SK-N-SH treated with all-trans-retinoic acid at 6 μM for 48 hours (cell line): Measurements from ENCODE around the gene RPS16.

ENCODE experiments used
- ATAC-seq: fragments of 200-7000 bp; cut with Tn5 transposase; 3 replicates; pipeline ENCODE4 v1.9.1; 2020; ENCODE audit warnings: mild to moderate bottlenecking, moderate library complexity
- ARNTL ChIP-seq: fragments of 450-650 bp; formaldehyde crosslinking; IDR thresholded peaks from 2 replicates; pipeline ENCODE4 v1.5.0; 2020; ENCODE audit warnings: low read depth, mild to moderate bottlenecking, moderate library complexity, borderline replicate concordance
- BACH2 ChIP-seq: fragments of 250-450 bp; sonication (Bioruptor Pico); IDR thresholded peaks from 2 replicates; pipeline ENCODE4 v1.9.0; 2021; ENCODE audit warnings: mild to moderate bottlenecking, borderline replicate concordance
- CREB5 ChIP-seq: fragments of 250-450 bp; sonication (Bioruptor Pico); IDR thresholded peaks from 2 replicates; pipeline ENCODE4 v1.5.1; 2020; ENCODE audit warnings: low read depth, mild to moderate bottlenecking, moderate library complexity
- CSDC2 ChIP-seq: fragments of 250-450 bp; sonication (Bioruptor Pico); IDR thresholded peaks from 2 replicates; pipeline ENCODE4 v1.5.0; 2020; ENCODE audit warnings: mild to moderate bottlenecking, moderate library complexity
- CSRNP3 ChIP-seq: fragments of 250-450 bp; sonication (Bioruptor Pico); IDR thresholded peaks from 2 replicates; pipeline ENCODE4 v1.5.1; 2021; ENCODE audit warnings: mild to moderate bottlenecking, moderate library complexity
- ESRRG ChIP-seq: fragments of 250-450 bp; sonication (Bioruptor Pico); IDR thresholded peaks from 2 replicates; pipeline ENCODE4 v1.6.1; 2021; ENCODE audit warnings: mild to moderate bottlenecking
- GLIS3 ChIP-seq: fragments of 250-450 bp; sonication (Bioruptor Pico); IDR thresholded peaks from 2 replicates; pipeline ENCODE4 v1.5.0; 2020; ENCODE audit warnings: mild to moderate bottlenecking, moderate library complexity
- ISL1 ChIP-seq: fragments of 250-450 bp; sonication (Bioruptor Pico); IDR thresholded peaks from 2 replicates; pipeline ENCODE4 v2.1.2; 2022; ENCODE audit warnings: mild to moderate bottlenecking, moderate library complexity
- OSR1 ChIP-seq: fragments of 250-450 bp; sonication (Bioruptor Pico); IDR thresholded peaks from 2 replicates; pipeline ENCODE4 v1.8.0; 2022; ENCODE audit warnings: moderate library complexity, mild to moderate bottlenecking, inconsistent platforms
- PATZ1 ChIP-seq: fragments of 250-450 bp; sonication (Bioruptor Pico); IDR thresholded peaks from 2 replicates; pipeline ENCODE4 v1.8.0; 2020; ENCODE audit warnings: mild to moderate bottlenecking, moderate library complexity, borderline replicate concordance
- POU6F1 ChIP-seq: fragments of 250-450 bp; sonication (Bioruptor Pico); IDR thresholded peaks from 2 replicates; pipeline ENCODE4 v1.8.0; 2021; ENCODE audit warnings: low read depth, mild to moderate bottlenecking, moderate library complexity, borderline replicate concordance
- PPARA ChIP-seq: fragments of 250-450 bp; sonication (Bioruptor Pico); IDR thresholded peaks from 2 replicates; pipeline ENCODE4 v1.5.0; 2020; ENCODE audit warnings: mild to moderate bottlenecking, borderline replicate concordance
- RARB ChIP-seq: fragments of 250-450 bp; sonication (Bioruptor Pico); IDR thresholded peaks from 2 replicates; pipeline ENCODE4 v1.8.0; 2021; ENCODE audit warnings: mild to moderate bottlenecking, moderate library complexity
- SNAI2 ChIP-seq: fragments of 250-450 bp; sonication (Bioruptor Pico); IDR thresholded peaks from 2 replicates; pipeline ENCODE4 v1.5.0; 2020; ENCODE audit warnings: mild to moderate bottlenecking, moderate library complexity
- TCF4 ChIP-seq: fragments of 250-450 bp; sonication (Bioruptor Pico); IDR thresholded peaks from 2 replicates; pipeline ENCODE4 v1.8.0; 2021; ENCODE audit warnings: mild to moderate bottlenecking, moderate library complexity, borderline replicate concordance
- TOX ChIP-seq: fragments of 250-450 bp; sonication (Bioruptor Pico); IDR thresholded peaks from 2 replicates; pipeline ENCODE4 v1.8.0; 2021; ENCODE audit warnings: mild to moderate bottlenecking, moderate library complexity, borderline replicate concordance
- TSHZ2 ChIP-seq: fragments of 250-450 bp; sonication (Bioruptor Pico); IDR thresholded peaks from 2 replicates; pipeline ENCODE4 v1.5.0; 2020; ENCODE audit warnings: mild to moderate bottlenecking, moderate library complexity
- ZC3H10 ChIP-seq: fragments of 250-450 bp; sonication (Bioruptor Pico); IDR thresholded peaks from 2 replicates; pipeline ENCODE4 v1.5.1; 2021; ENCODE audit warnings: mild to moderate bottlenecking, moderate library complexity
- ZFP3 ChIP-seq: fragments of 250-450 bp; sonication (Bioruptor Pico); IDR thresholded peaks from 2 replicates; pipeline ENCODE4 v1.5.0; 2020; ENCODE audit warnings: mild to moderate bottlenecking, moderate library complexity
- ZFP30 ChIP-seq: fragments of 450-650 bp; formaldehyde crosslinking; IDR thresholded peaks from 2 replicates; pipeline ENCODE4 v1.5.0; 2022; ENCODE audit warnings: mild to moderate bottlenecking, moderate library complexity
- ZNF565 ChIP-seq: fragments of 450-650 bp; formaldehyde crosslinking; conservative IDR thresholded peaks from 2 replicates; pipeline ENCODE4 v1.5.0; 2020; ENCODE audit warnings: low read depth, mild to moderate bottlenecking, moderate library complexity
- ZNF70 ChIP-seq: fragments of 450-650 bp; formaldehyde crosslinking; IDR thresholded peaks from 2 replicates; pipeline ENCODE4 v1.5.0; 2020; ENCODE audit warnings: mild to moderate bottlenecking, moderate library complexity
- ZNF8 ChIP-seq: fragments of 450-650 bp; formaldehyde crosslinking; IDR thresholded peaks from 2 replicates; pipeline ENCODE4 v1.5.0; 2020; ENCODE audit warnings: mild to moderate bottlenecking, moderate library complexity

Gene RPS16

GRCh38 chr19:39469036-39469435 is 33.3 kb upstream of the RPS16 start:
- ATAC-seq: no peak
- TF ChIP-seq PATZ1 (CRISPR knock-in tag) (no peak), TSHZ2 (CRISPR knock-in tag) (no peak), ISL1 (CRISPR knock-in tag) (no peak), ZNF8 (no peak), ZC3H10 (CRISPR knock-in tag) (no peak), ZNF70 (CRISPR knock-in tag) (no peak), TCF4 (CRISPR knock-in tag) (no peak), SNAI2 (CRISPR knock-in tag) (no peak), CSRNP3 (CRISPR knock-in tag) (no peak), ZFP3 (CRISPR knock-in tag) (no peak), TOX (CRISPR knock-in tag) (no peak), CREB5 (CRISPR knock-in tag) (no peak), ZNF565 (CRISPR knock-in tag) (no peak), OSR1 (CRISPR knock-in tag) (no peak), ZFP30 (no peak), BACH2 (CRISPR knock-in tag) (no peak), POU6F1 (CRISPR knock-in tag) (no peak), ESRRG (CRISPR knock-in tag) (no peak), CSDC2 (CRISPR knock-in tag) (no peak), GLIS3 (CRISPR knock-in tag) (no peak)

- no peak for TF ChIP-seq PPARA
- no peak for TF ChIP-seq ARNTL (CRISPR knock-in tag)
- no peak for TF ChIP-seq ZFP3 (CRISPR knock-in tag)
- TF ChIP-seq ZFP30: no peak
- no peak for TF ChIP-seq ESRRG (CRISPR knock-in tag)
- TF ChIP-seq ZNF565 (CRISPR knock-in tag): no peak
- TF ChIP-seq TCF4 (CRISPR knock-in tag): no peak
- no peak for TF ChIP-seq ZNF8
- no peak for TF ChIP-seq ISL1 (CRISPR knock-in tag)
- TF ChIP-seq CREB5 (CRISPR knock-in tag): no peak
- no peak for TF ChIP-seq RARB (CRISPR knock-in tag)
- TF ChIP-seq POU6F1 (CRISPR knock-in tag): no peak
- no peak for TF ChIP-seq ZC3H10 (CRISPR knock-in tag)
- TF ChIP-seq BACH2 (CRISPR knock-in tag): no peak
- no peak for TF ChIP-seq ZNF70 (CRISPR knock-in tag)
- no peak for TF ChIP-seq CSDC2 (CRISPR knock-in tag)
- no peak for ATAC-seq
These were observed 32.2 kb upstream of the RPS16 start for GRCh38 chr19:39467941-39468340.
